Right lung (tissue), 10 donors: ENCODE data around the gene F2R. TPM values are rescaled to one million over a fixed set of nuclear protein-coding genes. Genes with fewer than 3 reads are reported as not detected.
A peak's percentile ranks its signal among the peaks of the same experiment; 100 is the strongest.
"Not testable (repeated sequence)": the region's sequence is repeated elsewhere in the genome, so short reads cannot be mapped to it uniquely, and the experiment has no call there.

Source experiments
- DNase-seq, 2 donors: peaks; one replicate each; pipeline ENCODE4 v3.0.0-alpha.2; 2013
- long read RNA-seq, 8 donors: transcript quantifications; one replicate each; lab custom pipeline, GENCODE V29; 2026
- polyA plus RNA-seq, 5 donors: library from polyadenylated mRNA; unstranded; fragments of 120-200 nt; gene quantifications; one replicate each; pipeline versions ENCODE4 v1.2.1 to v1.2.3, GENCODE V29; 2013; ENCODE audit warnings: inconsistent platforms in 1 of 5, low replicate concordance in 1 of 5; ENCODE audit not compliant: insufficient read length in 5 of 5, insufficient read depth in 1 of 5

F2R gene
- polyA plus RNA-seq, result 10 to 100 TPM; 38.5 to 51.0 (median 44.2) TPM
- long read RNA-seq, donor 1, transcript F2R-201 (2 exons, 3,821 nt), result major isoform, 33 of 33 reads
- long read RNA-seq, donor 1, partial matches to known transcripts, result 0 of 33 reads
- long read RNA-seq, donor 1, other reads (novel, unspliced or antisense), result 0 of 33 reads
- long read RNA-seq, donor 2, transcript F2R-201 (2 exons, 3,821 nt), result major isoform, 27 of 27 reads
- long read RNA-seq, donor 2, partial matches to known transcripts, result 0 of 27 reads
- long read RNA-seq, donor 2, other reads (novel, unspliced or antisense), result 0 of 27 reads
- long read RNA-seq, donor 3, transcript F2R-201 (2 exons, 3,821 nt), result major isoform, 25 of 25 reads
- long read RNA-seq, donor 3, partial matches to known transcripts, result 0 of 25 reads
- long read RNA-seq, donor 3, other reads (novel, unspliced or antisense), result 0 of 25 reads
- long read RNA-seq, donor 4, transcript F2R-201 (2 exons, 3,821 nt), result major isoform, 17 of 17 reads
- long read RNA-seq, donor 4, partial matches to known transcripts, result 0 of 17 reads
- long read RNA-seq, donor 4, other reads (novel, unspliced or antisense), result 0 of 17 reads
- long read RNA-seq, donor 5, transcript F2R-201 (2 exons, 3,821 nt), result major isoform, 44 of 45 reads
- long read RNA-seq, donor 5, partial matches to known transcripts, result 0 of 45 reads
- long read RNA-seq, donor 5, other reads (novel, unspliced or antisense), result 0 of 45 reads
- long read RNA-seq, donor 6, transcript F2R-201 (2 exons, 3,821 nt), result major isoform, 18 of 18 reads
- long read RNA-seq, donor 6, partial matches to known transcripts, result 0 of 18 reads
- long read RNA-seq, donor 6, other reads (novel, unspliced or antisense), result 0 of 18 reads
- long read RNA-seq, donor 7, transcript F2R-201 (2 exons, 3,821 nt), result major isoform, 17 of 17 reads
- long read RNA-seq, donor 7, partial matches to known transcripts, result 0 of 17 reads
- long read RNA-seq, donor 7, other reads (novel, unspliced or antisense), result 0 of 17 reads
- long read RNA-seq, donor 8, transcript F2R-201 (2 exons, 3,821 nt), result major isoform, 13 of 13 reads
- long read RNA-seq, donor 8, partial matches to known transcripts, result 0 of 13 reads
- long read RNA-seq, donor 8, other reads (novel, unspliced or antisense), result 0 of 13 reads

- DNase-seq, result peak; percentile 80 to 81
Measured at GRCh38 chr5:76715736-76716455, at the start of gene F2R. TSS of gene F2R (plus strand) at chr5:76716126. CDS start at chr5:76716308, 182 bp downstream.

GRCh38 chr5:76667495-76667894 is 48.4 kb upstream of the F2R start:
- DNase-seq, result no peak

DNA sequence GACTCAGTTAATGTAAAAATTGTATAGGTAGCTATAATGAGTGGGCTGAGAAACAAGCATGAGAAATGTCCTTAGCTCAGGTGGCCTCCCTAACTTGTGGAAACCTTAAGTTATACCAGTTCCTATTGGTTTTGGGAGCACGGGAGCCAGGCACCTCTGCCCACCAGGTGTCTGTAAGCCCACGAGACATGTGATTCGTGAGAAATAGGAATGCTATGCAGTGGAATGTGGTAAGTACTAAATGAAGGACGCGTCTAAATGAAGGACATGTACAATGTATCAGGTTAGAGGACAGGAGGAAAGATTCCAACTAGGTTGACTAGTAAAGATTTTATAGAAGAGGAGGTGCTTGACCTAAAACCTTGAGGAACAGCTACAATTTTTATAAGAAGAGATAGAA is 46.7 kb upstream of the F2R start:
- DNase-seq, result no peak

- DNase-seq, result no peak
Measured at GRCh38 chr5:76670508-76670907, 45.4 kb upstream of the F2R start.

DNA sequence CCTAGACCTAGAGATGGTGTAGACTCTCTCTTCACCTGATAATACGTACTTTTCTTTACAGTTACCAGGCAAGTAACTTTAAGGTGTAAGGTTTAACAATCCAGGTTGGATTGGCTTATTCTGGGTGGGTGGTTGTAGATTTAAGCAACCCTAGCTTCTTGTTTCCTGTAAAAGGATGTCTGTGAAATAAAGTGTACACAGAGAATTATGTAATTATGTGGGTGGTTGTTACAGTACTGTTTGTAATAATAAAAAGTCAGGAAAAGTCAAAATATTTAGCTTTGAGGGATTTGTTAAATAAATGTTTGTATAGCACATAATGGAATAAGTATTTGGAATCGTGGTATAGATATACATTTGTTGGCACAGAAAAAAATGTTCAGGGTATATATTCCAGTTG is 43.7 kb upstream of the F2R start:
- no peak for DNase-seq

DNA sequence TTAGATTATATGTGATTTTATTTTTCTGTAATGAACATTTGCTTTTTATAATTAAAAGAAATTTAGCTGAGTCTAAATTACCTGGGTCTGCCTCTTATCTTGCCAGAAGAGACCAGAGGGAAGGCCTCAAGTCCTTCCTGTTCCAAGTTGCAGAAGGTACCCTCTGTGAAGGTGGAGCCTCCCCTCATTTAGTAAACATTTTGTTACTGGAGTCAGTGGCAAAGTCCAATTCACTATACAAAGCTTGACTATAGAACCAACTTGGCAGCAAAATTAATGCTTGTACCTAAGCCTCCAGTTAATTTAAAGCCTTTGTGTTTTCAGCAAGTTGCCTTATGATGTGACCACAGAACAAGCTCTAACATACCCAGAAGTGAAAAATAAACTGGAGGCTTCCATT is 42.8 kb upstream of the F2R start:
- no peak for DNase-seq

DNA sequence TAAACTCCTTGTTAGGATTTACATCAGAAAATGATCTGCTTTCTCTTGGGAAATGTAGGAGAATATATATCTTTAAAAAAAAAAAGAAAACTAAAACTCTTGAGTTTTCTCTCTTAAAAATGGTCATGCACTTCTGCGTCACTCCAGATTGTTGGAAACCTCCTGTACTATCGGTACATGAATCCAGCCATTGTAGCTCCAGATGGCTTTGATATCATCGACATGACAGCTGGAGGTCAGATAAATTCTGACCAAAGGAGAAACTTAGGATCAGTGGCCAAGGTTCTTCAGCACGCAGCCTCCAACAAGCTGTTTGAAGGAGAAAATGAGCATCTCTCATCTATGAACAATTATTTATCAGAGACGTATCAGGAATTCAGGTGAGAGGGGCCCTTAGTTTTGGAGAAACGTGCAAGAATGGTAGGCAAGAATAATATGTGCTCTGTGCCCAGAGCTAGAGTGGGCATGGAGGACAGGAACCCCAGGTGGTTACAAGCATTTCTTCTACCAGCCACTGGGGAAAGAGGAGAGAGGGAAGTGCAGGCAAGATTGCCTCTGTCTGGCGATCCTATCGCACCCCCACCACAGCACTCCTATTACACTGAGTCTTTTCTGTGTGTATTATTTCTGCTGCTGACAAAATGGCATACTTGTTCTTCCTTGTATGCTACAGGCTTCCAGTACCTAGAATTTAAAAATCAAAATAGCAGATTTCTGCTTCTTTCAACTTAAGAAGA is 41.4 kb upstream of the F2R start:
- DNase-seq, result no peak

GRCh38 chr5:76675364-76675763 is 40.6 kb upstream of the F2R start:
- DNase-seq, result no peak

DNA sequence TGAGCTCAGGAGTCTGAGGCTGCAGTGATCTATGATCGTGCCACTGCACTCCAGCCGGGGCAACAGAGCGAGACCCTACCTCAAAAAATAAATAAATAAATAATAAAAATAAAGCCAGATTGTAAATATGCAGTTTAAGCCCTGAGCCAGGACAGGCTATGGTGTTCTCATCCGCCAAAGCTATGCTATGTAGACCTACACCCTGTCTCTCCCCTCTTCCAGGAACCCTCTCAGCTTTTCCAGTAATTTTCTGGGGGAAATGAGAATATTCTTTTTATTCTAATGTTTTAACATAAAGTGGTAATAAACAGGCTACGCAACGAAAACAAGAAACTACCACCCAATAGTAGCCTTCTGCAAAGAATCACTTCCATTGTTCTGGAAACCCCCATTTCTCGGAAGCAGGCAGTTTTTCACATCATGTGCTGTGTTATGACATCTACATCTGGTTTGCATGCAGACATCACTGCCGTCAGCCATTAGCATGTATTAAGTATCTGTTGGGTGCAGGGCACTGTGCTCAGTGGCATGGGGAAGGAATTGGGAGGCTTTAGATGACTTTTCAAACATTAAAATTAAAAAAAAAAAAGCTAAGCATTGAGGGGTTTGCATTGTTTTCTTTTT is 38.0 kb upstream of the F2R start:
- no peak for DNase-seq

DNA sequence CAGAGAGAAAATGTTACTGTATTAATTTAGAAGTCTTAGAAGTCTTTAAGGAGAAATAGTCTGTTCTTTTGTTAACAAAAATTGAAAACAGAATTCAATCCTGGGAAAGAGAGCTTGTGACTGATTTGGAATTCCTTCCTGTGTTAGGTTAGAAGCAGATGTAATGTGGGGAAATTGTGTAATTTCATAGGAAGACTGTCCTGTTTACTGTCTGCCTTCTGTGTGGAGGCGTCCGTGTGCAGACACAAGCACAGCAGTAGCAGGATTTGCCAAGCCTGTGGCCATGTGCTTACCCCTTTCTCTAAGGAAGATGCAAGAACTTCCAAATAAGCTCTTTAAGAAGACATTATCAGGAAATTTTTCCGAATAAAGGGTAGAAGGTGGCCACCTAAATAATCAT is 36.7 kb upstream of the F2R start:
- no peak for DNase-seq

- not testable (repeated sequence) for DNase-seq
Measured at GRCh38 chr5:76680826-76681225, 35.1 kb upstream of the F2R start.

- DNase-seq, result no peak
Measured at GRCh38 chr5:76681287-76681686, 34.6 kb upstream of the F2R start.

GRCh38 chr5:76682387-76682786 is 33.5 kb upstream of the F2R start:
- DNase-seq, result no peak

DNA sequence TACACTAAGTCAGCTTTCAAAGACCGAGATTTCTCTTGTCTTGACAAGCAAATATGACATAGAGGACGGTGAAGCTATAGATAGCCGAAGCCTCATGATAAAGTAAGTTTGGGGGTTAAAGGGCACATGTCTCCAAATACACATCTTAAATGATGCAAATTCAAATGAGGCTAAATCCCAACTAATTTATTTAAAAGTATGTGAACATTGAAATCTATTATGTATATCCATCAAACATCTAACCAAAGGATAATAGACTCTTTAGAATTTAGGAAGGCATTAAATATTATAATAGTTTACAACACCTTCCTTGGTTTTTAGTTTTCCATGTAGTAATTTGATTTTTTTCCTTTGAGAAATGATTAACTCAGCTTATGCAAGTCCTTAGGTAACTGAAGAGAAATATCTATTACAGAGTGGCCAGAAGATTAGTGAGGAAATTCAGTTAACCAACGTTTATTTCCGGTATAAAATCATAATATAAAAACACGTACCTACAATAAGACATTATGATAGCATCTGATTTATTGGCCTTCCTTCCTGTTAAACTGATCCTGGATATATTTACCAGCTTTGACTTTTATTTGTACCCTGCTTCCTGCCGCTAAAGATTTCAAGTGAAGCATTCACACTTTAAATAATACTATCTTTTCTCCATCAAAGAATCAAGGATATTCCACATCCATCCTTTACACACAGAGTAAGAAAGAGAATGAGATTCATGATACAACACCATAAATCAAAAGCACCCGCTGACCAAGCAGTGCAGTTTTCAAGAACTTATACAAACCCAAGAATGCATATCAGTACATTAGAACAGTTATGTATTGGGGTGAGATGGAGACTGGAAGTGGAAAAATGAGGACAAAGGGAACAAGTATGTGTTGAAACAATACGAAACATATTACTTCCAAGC is 31.9 kb upstream of the F2R start:
- no peak for DNase-seq

- DNase-seq, result no peak
Measured at GRCh38 chr5:76684756-76685519, 31.0 kb upstream of the F2R start.

- no peak for DNase-seq
Measured at GRCh38 chr5:76685704-76686103, 30.2 kb upstream of the F2R start.

DNA sequence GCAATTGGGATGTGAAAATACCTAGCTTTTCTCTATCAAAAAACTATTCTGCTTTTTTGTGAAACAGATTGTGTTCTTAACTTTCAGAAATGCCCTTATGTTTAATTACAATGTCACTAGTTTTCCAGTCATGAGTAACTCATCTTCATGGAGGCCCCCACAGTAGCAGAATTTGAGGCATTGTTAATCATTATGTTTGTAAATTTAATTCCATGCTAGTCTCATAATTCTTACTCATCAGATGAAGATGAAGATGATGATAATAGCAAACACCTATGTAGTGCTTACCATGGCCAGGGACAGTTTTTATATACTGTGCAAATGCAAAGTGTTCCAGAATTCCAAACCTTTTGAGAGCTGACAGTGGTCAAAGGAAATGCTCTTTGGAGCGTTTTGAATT is 27.7 kb upstream of the F2R start:
- no peak for DNase-seq

- DNase-seq, result no peak
Measured at GRCh38 chr5:76688836-76689235, 27.1 kb upstream of the F2R start.
